Mammary epithelial cell (primary cell): Measurements from ENCODE around the gene OTOL1.

ENCODE experiments used
- EZH2 ChIP-seq: IDR thresholded peaks from 2 replicates; pipeline ENCODE4 v1.6.1; 2012; ENCODE audit warnings: low read length, inconsistent platforms, borderline replicate concordance
- TF ChIP-seq, protein P1 (sequence below), 2 donors: IDR thresholded peaks in 1 of 2; conservative IDR thresholded peaks in 1 of 2; 2 replicates each; pipeline ENCODE4 v1.5.1; 2011 to 2012; ENCODE audit warnings: inconsistent platforms in 2 of 2, low read length in 2 of 2, mild to moderate bottlenecking in 2 of 2, control low read depth in 1 of 2, low read depth in 1 of 2; ENCODE audit not compliant: insufficient read depth in 1 of 2; ENCODE audit errors: extremely low read depth in 1 of 2

DNA sequence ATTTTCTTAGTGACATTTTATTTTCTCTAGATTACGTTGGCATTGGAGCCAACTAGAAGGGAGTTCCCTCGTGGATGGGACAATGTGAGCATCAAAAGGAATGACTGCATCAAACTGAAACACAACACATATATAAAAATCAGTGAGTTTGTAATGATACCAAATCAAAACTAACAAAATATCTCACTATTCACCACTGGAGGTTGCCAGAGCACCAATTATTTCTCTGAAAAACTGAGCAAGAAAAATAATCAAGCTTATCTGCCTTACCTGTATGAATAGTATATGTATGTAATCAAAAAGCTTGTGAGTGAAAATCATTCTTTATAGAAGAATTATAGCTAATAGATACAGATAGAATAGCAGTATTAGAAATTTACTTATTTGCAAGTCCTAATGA is 46.8 kb upstream of the OTOL1 start:
- TF ChIP-seq, protein P1, sequence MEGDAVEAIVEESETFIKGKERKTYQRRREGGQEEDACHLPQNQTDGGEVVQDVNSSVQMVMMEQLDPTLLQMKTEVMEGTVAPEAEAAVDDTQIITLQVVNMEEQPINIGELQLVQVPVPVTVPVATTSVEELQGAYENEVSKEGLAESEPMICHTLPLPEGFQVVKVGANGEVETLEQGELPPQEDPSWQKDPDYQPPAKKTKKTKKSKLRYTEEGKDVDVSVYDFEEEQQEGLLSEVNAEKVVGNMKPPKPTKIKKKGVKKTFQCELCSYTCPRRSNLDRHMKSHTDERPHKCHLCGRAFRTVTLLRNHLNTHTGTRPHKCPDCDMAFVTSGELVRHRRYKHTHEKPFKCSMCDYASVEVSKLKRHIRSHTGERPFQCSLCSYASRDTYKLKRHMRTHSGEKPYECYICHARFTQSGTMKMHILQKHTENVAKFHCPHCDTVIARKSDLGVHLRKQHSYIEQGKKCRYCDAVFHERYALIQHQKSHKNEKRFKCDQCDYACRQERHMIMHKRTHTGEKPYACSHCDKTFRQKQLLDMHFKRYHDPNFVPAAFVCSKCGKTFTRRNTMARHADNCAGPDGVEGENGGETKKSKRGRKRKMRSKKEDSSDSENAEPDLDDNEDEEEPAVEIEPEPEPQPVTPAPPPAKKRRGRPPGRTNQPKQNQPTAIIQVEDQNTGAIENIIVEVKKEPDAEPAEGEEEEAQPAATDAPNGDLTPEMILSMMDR (conservative IDR thresholded peaks at IDR 0.05 in 1 of 2, IDR thresholded peaks at IDR 0.05 in 1 of 2; ENCODE audit: extremely low read depth in 1 of 2, insufficient read depth in 1 of 2, low read depth in 1 of 2, low read length in 2 of 2) = peak in 1 of 2 donors; percentile 13
- no peak for TF ChIP-seq EZH2
